GM23248 (cell line): ENCODE measurements around the gene DPH3.

Experiments
- EZH2 ChIP-seq: fragments of 200-600 bp; sonication (generic); IDR thresholded peaks from 2 replicates; pipeline ENCODE4 v1.6.1; 2018; ENCODE audit warnings: antibody characterized with exemption, mild to moderate bottlenecking; ENCODE audit not compliant: insufficient read depth, poor library complexity, severe bottlenecking
- EZH2phosphoT487 ChIP-seq: fragments of 200-600 bp; sonication (generic); IDR thresholded peaks from 2 replicates; pipeline ENCODE4 v1.6.1; 2018; ENCODE audit warnings: antibody characterized with exemption, moderate library complexity, mild to moderate bottlenecking, low read depth; ENCODE audit not compliant: insufficient read depth

GRCh38 chr3:16224325-16224724, 40.4 kb downstream of the DPH3 start:
- TF ChIP-seq EZH2 = no peak
- TF ChIP-seq EZH2phosphoT487 = no peak
